Measurements from ENCODE around the gene CDKN2A.
"Not testable (repeated sequence)": the region's sequence is repeated elsewhere in the genome, so short reads cannot be mapped to it uniquely, and the experiment has no call there.

CDKN2A gene

DNA sequence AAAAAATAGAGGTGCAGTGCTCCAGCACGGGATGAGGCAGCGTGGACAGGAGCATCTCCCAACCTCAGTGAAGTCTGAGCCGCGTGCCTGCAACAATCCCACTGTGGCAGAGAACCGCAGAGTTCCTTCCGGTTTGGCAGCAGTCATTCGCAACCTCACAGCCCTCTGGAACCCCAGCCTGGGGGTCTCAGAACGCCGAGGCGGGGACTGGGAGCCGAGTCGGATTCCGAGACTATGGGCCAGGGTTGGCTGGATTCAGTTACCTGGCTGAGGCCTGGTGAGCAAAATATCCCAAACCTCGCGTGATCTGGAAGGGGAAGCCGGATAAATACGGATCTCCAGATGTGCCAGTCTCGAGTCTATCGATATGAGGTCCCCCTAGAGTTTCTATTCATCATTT lies 27.0 kb downstream of the CDKN2A start:
- DNase-seq (ENCODE audit: low read depth, low spot score), result no peak
- no peak overlapping the region for H3K4me3 ChIP-seq (ENCODE audit: low read depth, low read length)
- POLR2A ChIA-PET, result no interaction called here
- CTCF ChIA-PET, result interaction anchor here (1.3 to 5.0 kb wide), 4 partner anchors 19 to 153 kb away, joined by 4 to 32 read pairs (median 18); partner anchors contain the start of gene CDKN2B
- TF ChIP-seq, protein P1, sequence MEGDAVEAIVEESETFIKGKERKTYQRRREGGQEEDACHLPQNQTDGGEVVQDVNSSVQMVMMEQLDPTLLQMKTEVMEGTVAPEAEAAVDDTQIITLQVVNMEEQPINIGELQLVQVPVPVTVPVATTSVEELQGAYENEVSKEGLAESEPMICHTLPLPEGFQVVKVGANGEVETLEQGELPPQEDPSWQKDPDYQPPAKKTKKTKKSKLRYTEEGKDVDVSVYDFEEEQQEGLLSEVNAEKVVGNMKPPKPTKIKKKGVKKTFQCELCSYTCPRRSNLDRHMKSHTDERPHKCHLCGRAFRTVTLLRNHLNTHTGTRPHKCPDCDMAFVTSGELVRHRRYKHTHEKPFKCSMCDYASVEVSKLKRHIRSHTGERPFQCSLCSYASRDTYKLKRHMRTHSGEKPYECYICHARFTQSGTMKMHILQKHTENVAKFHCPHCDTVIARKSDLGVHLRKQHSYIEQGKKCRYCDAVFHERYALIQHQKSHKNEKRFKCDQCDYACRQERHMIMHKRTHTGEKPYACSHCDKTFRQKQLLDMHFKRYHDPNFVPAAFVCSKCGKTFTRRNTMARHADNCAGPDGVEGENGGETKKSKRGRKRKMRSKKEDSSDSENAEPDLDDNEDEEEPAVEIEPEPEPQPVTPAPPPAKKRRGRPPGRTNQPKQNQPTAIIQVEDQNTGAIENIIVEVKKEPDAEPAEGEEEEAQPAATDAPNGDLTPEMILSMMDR (IDR thresholded peaks at IDR 0.05; ENCODE audit: insufficient read depth, low read length, missing control alignments), result no peak

DNA sequence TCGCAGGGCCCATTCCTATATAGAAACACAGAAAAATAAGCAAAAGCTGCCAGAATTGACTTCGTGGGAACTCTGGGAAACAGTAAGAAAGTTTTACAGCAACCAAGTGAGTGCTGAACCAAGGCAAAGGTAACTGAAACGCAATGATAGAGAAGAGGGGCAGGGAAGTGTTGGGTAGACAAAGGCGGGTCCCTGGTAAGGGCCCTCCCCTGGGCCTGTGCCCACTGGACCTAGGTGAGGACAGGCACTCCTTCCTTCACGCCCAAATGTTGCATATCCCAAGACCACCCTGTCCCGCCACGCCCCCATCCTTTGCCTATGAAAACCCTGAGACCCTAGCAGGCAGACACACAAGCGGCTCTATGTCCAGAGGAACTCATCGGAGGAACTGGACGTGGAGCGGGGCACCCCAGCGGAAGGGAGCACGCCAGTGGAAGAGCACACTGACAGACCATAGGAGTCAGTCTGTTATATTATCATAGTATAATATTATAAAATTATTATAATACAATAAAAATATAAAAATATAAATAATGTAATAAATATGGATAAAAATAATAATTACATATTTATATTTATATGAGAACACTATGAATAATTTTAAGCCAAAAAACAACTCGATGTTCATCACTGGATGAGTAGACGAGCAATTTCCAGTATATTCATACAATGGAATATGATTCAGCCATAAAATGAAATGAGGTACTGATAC lies 27.9 kb downstream of the CDKN2A start:
- ChIA-PET CTCF (interaction anchor here (0.7 to 1.2 kb wide), 8 partner anchors 11 to 154 kb away, joined by 3 to 7 read pairs (median 4); no protein-coding TSS in a partner anchor), POLR2A (no interaction called here)
- TF ChIP-seq, protein P1 (IDR thresholded peaks at IDR 0.05; ENCODE audit: insufficient read depth, low read length, missing control alignments), result no peak
- no peak for DNase-seq (ENCODE audit: low read depth, low spot score)
- no peak overlapping the region for H3K4me3 ChIP-seq (ENCODE audit: low read depth, low read length)

GRCh38 chr9:21965401-21965951 lies 28.7 kb downstream of the CDKN2A start:
- ChIA-PET CTCF (interaction anchor here (0.7 to 1.2 kb wide), 8 partner anchors 12 to 154 kb away, joined by 3 to 7 read pairs (median 4); no protein-coding TSS in a partner anchor), POLR2A (no interaction called here)
- no peak for DNase-seq (ENCODE audit: low read depth, low spot score)
- peak overlapping the region; percentile 47 for H3K4me3 ChIP-seq (ENCODE audit: low read depth, low read length)
- TF ChIP-seq, protein P1 (IDR thresholded peaks at IDR 0.05; ENCODE audit: insufficient read depth, low read length, missing control alignments), result peak; percentile 86

DNA sequence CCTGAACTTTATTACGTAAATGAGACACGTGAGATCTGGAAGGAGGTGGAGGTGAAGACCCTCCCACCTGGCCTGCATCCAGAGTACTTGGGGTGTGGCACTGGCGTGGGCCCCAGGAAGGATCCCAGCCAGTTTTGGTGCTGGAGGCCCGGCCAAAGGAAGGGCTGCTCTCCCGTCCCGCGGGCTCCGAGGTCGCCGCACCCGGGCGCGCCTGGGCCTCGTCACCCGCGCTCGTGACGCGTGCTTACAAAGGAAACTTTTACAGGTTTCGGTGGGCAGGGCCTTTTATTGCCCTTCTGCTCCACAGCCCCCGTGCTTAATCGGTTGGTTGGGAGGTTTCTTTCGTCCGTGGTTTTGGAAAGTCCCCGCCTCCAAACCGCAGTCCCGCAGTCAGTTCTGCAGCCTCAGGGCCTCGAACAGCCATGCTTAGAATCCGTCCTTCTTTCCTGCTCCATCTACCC lies 29.2 kb downstream of the CDKN2A start:
- TF ChIP-seq, protein P1 (IDR thresholded peaks at IDR 0.05; ENCODE audit: insufficient read depth, low read length, missing control alignments), result no peak
- DNase-seq (ENCODE audit: low read depth, low spot score), result no peak
- ChIA-PET POLR2A (no interaction called here), CTCF (no interaction called here)
- H3K4me3 ChIP-seq (ENCODE audit: low read depth, low read length), result peak overlapping the region; percentile 47

DNA sequence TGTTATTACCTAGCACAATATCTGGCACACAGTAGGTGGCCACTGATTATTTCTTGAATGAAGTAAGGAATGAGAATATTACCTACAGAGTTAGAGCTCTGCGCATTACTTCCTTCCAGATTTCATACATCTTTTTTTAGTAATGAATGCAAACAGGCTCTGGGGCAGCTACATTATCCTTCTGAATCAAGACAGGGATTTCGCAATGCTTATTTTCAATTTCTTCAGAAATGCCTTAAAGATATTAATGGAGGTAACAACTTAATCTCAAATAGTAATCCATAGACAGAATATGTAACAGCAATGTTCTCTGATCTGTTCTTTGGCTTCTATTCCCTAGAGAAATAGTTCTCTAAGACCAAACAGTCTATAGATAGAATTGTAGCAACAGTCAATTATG lies 32.6 kb downstream of the CDKN2A start:
- ChIA-PET POLR2A (no interaction called here), CTCF (interaction anchor here (1.0 to 1.2 kb wide), 2 partner anchors 47 to 149 kb away, joined by 3 to 4 read pairs; no protein-coding TSS in a partner anchor)
- no peak for DNase-seq (ENCODE audit: low read depth, low spot score)
- H3K4me3 ChIP-seq (ENCODE audit: low read depth, low read length), result no peak overlapping the region
- TF ChIP-seq, protein P1 (IDR thresholded peaks at IDR 0.05; ENCODE audit: insufficient read depth, low read length, missing control alignments), result no peak

DNA sequence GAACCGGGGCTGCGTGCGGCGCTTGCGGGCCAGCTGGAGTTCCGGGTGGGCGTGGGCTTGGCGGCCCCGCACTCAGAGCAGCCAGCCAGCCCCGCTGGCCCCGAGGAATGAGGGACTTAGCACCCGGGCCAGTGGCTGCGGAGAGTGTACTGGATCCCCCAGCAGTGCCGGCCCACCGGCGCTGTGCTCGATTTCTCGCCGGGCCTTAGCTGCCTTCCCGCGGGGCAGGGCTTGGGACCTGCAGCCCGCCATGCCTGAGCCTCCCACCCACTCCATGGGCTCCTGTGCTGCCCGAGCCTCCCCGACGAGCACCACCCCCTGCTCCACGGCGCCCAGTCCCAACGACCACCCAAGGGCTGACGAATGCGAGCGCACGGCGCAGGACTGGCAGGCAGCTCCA lies 34.9 kb downstream of the CDKN2A start:
- H3K4me3 ChIP-seq (ENCODE audit: low read depth, low read length); CTCF ChIA-PET; POLR2A ChIA-PET; DNase-seq (ENCODE audit: low read depth, low spot score): not testable (repeated sequence)
